Keratinocyte (primary cell): Measurements from ENCODE around the gene TRIM3. TPM values are rescaled to one million over a fixed set of nuclear protein-coding genes. Genes with fewer than 3 reads are reported as not detected.
A peak's percentile ranks its signal among the peaks of the same experiment; 100 is the strongest.

Source experiments
- DNase-seq: peaks from one replicate; pipeline ENCODE4 v3.0.0-alpha.2; 2011; ENCODE audit warnings: low read depth, missing footprints, low spot score
- FAIRE-seq: peaks from 2 replicates; lab custom pipeline; 2011; peaks lifted over from hg19 to GRCh38; lab: Jason Lieb, UNC
- H2AFZ ChIP-seq: 2 replicates; pipeline ENCODE4 v1.6.0; 2012; ENCODE audit warnings: low read length, control low read depth, inconsistent platforms; ENCODE audit not compliant: control insufficient read depth
- H3K27ac ChIP-seq: 2 replicates; pipeline ENCODE4 v1.5.1; 2011; ENCODE audit warnings: low read length; ENCODE audit not compliant: control insufficient read depth, insufficient read depth
- H3K27me3 ChIP-seq: 3 replicates; pipeline ENCODE4 v1.6.0; 2011; ENCODE audit warnings: low read length; ENCODE audit not compliant: control insufficient read depth, insufficient read depth; ENCODE audit errors: extremely low read depth
- H3K36me3 ChIP-seq, 2 experiments: 2 replicates in 1 of 2; 3 replicates in 1 of 2; pipeline ENCODE4 v1.5.1; 2011; ENCODE audit warnings: low read length in 2 of 2, mild to moderate bottlenecking in 1 of 2; ENCODE audit not compliant: control insufficient read depth in 2 of 2, insufficient read depth in 2 of 2; ENCODE audit errors: extremely low read depth in 1 of 2
- H3K4me1 ChIP-seq: 3 replicates; pipeline ENCODE4 v1.5.1; 2011; ENCODE audit warnings: low read length; ENCODE audit not compliant: control insufficient read depth, insufficient read depth; ENCODE audit errors: extremely low read depth
- H3K4me2 ChIP-seq: 3 replicates; pipeline ENCODE4 v1.6.0; 2011; ENCODE audit warnings: low read depth, low read length; ENCODE audit not compliant: control insufficient read depth, insufficient read depth; ENCODE audit errors: extremely low read depth
- H3K4me3 ChIP-seq, 3 experiments: fragments of 200-600 bp in 1 of 3; sonication (generic) in 1 of 3; 2 replicates in 2 of 3; 3 replicates in 1 of 3; pipeline ENCODE4 v1.5.1; 2011 to 2016; ENCODE audit warnings: low read length in 3 of 3, mild to moderate bottlenecking in 3 of 3, control low read depth in 2 of 3, inconsistent platforms in 1 of 3, low read depth in 1 of 3, mixed read lengths in 1 of 3, mixed run types in 1 of 3, moderate library complexity in 1 of 3; ENCODE audit not compliant: control insufficient read depth in 2 of 3, insufficient read depth in 2 of 3; ENCODE audit errors: extremely low read depth in 1 of 3
- H3K79me2 ChIP-seq: 2 replicates; pipeline ENCODE4 v1.6.0; 2012; ENCODE audit warnings: low read length; ENCODE audit not compliant: control insufficient read depth, insufficient read depth
- H3K9ac ChIP-seq: 3 replicates; pipeline ENCODE4 v1.6.0; 2011; ENCODE audit warnings: low read length; ENCODE audit not compliant: control insufficient read depth, insufficient read depth; ENCODE audit errors: extremely low read depth
- H3K9me1 ChIP-seq: 3 replicates; pipeline ENCODE4 v1.6.0; 2011; ENCODE audit warnings: low read length; ENCODE audit not compliant: control insufficient read depth, insufficient read depth; ENCODE audit errors: extremely low read depth
- H3K9me3 ChIP-seq: 2 replicates; pipeline ENCODE4 v1.5.1; 2012; ENCODE audit warnings: low read depth, low read length; ENCODE audit not compliant: control insufficient read depth
- H4K20me1 ChIP-seq: 3 replicates; pipeline ENCODE4 v1.6.0; 2011; ENCODE audit warnings: low read length; ENCODE audit not compliant: control insufficient read depth, insufficient read depth; ENCODE audit errors: extremely low read depth
- EZH2 ChIP-seq: IDR thresholded peaks from one replicate; pipeline ENCODE4 v1.6.1; 2012; ENCODE audit warnings: inconsistent platforms, mild to moderate bottlenecking, low read length, moderate library complexity
- dilution Hi-C: fragments of 300-500 bp; cut with MboI; formaldehyde crosslinking; loops from one replicate; pipeline ENCODE4 v1.7.0; 2020; ENCODE audit warnings: low sequenced_read_pairs; ENCODE audit not compliant: extremely low pct_ligation_motif_present
- polyA plus RNA-seq, 5 experiments: library from polyadenylated mRNA; depleted of rRNA in 3 of 5; stranded (reverse) in 3 of 5; stranded (forward) in 1 of 5; unstranded in 1 of 5; fragments of >200 nt; gene quantifications; 1 replicate in 1 of 5; 2 replicates in 3 of 5; 3 replicates in 1 of 5; pipeline versions ENCODE4 v1.2.1 to v1.2.3, GENCODE V29; 2011 to 2012; ENCODE audit warnings: missing spikeins in 2 of 5, low read depth in 1 of 5, low replicate concordance in 1 of 5
- TF ChIP-seq, protein P1 (sequence below), 3 experiments: IDR thresholded peaks in 1 of 3; conservative IDR thresholded peaks in 1 of 3; optimal IDR thresholded peaks in 1 of 3; 2 replicates in 2 of 3; 3 replicates in 1 of 3; pipeline versions ENCODE3 to v1.5.1; 2011; ENCODE audit warnings: low read length in 3 of 3, mild to moderate bottlenecking in 3 of 3, moderate library complexity in 2 of 3, control low read depth in 1 of 3, inconsistent platforms in 1 of 3; ENCODE audit not compliant: insufficient read depth in 2 of 3; ENCODE audit errors: extremely low read depth in 1 of 3

The TRIM3 gene
- polyA plus RNA-seq, 1 donor (not counting 4 experiments of a cell fraction or from before 2014, with no cell fraction given), result 10.3 TPM

DNA sequence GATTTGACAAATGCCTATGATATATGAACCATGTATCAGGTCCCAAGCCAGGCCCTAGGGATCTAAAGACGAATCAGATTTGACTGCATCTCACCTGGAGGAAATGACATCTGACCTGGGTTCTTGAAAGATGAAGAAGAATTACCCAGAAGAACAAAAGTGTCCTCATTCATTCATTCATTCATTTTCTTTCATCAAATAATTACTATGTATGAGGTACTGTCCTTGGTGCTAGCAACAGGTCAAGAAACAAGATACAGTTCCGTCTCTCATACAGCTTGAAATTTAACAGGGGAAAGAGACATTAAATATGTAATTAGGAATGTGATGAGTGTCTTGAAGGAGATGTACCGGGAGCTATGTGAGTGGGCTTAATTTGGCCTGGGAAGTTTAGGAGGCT lies 53.1 kb downstream of the TRIM3 start:
- Histone ChIP-seq H3K9me3 (no peaks in the 10 kb centered on the region), H3K9ac (no peak overlapping the region), H3K9me1 (no peaks in the 10 kb centered on the region), H3K4me2 (no peak overlapping the region), H4K20me1 (no peaks in the 10 kb centered on the region), H3K4me3 (no peak overlapping the region), H3K79me2 (no peaks in the 10 kb centered on the region), H3K4me1 (peaks cover 7% of the 10 kb centered on the region), H2AFZ (no peak overlapping the region), H3K27ac (no peak overlapping the region), H3K27me3 (peaks cover 16% of the 10 kb centered on the region), H3K36me3 (no peaks in the 10 kb centered on the region)
- no peak for FAIRE-seq
- dilution Hi-C loops, result no loop called here
- DNase-seq, result no peak
- TF ChIP-seq EZH2, result no peak
- TF ChIP-seq, protein P1, sequence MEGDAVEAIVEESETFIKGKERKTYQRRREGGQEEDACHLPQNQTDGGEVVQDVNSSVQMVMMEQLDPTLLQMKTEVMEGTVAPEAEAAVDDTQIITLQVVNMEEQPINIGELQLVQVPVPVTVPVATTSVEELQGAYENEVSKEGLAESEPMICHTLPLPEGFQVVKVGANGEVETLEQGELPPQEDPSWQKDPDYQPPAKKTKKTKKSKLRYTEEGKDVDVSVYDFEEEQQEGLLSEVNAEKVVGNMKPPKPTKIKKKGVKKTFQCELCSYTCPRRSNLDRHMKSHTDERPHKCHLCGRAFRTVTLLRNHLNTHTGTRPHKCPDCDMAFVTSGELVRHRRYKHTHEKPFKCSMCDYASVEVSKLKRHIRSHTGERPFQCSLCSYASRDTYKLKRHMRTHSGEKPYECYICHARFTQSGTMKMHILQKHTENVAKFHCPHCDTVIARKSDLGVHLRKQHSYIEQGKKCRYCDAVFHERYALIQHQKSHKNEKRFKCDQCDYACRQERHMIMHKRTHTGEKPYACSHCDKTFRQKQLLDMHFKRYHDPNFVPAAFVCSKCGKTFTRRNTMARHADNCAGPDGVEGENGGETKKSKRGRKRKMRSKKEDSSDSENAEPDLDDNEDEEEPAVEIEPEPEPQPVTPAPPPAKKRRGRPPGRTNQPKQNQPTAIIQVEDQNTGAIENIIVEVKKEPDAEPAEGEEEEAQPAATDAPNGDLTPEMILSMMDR (optimal IDR thresholded peaks at IDR 0.05 in 1 of 3, IDR thresholded peaks at IDR 0.05 in 1 of 3, conservative IDR thresholded peaks at IDR 0.05 in 1 of 3; ENCODE audit: extremely low read depth in 1 of 3, insufficient read depth in 2 of 3, low read length in 3 of 3), result no peak

DNA sequence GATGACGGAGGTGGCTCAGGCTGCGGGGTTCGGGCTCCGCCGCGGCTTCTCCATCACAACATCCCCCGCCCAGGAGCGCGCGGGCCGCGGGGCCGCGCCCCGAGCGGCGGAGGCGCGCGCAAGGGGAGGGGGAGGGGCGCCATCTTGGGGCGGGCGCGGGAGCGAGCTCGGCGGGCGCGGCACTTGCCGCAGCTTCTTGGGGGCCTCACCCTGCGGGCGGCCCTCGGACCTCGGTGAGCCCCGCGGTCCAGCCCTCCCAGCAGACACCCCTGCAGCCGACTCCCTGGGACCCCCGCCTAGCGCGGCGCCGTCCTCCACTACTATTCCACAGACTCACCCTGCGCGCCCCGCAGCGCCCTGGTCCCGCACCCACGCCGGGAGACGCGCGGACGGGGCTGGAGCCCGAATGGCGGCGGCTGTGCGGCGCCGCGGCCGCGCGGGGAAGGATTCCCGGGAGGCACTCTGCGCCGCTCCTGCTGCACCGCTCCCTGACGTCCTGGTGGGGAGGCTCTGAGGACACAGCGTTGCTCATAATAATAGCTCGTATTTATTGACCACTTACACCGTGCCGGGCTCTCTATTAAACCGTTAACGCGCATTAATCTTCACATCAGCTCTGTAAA lies 54.6 kb downstream of the TRIM3 start, which contains the start of gene APBB1:
APBB1 (minus strand) TSS at position 86 of the 623 bp plus-strand sequence. CDS start 7,747 bp downstream, outside the sequence.
- dilution Hi-C loops, result no loop called here
- H3K9me3 ChIP-seq, result no peaks in the 10 kb centered on the region
- H3K4me3 ChIP-seq, result peak within 1 kb of the TSS; percentile 56 to 74 (median 68)
- TF ChIP-seq, protein P1 (optimal IDR thresholded peaks at IDR 0.05 in 1 of 3, IDR thresholded peaks at IDR 0.05 in 1 of 3, conservative IDR thresholded peaks at IDR 0.05 in 1 of 3; ENCODE audit: extremely low read depth in 1 of 3, insufficient read depth in 2 of 3, low read length in 3 of 3), result peak in 1 of 3 experiments; percentile 34
- no peak for TF ChIP-seq EZH2
- no peaks in the 10 kb centered on the region for H3K79me2 ChIP-seq
- H2AFZ ChIP-seq, result peak within 1 kb of the TSS; percentile 75
- H3K9ac ChIP-seq, result peak within 1 kb of the TSS; percentile 56
- DNase-seq, result no peak
- H3K9me1 ChIP-seq, result no peaks in the 10 kb centered on the region
- H3K36me3 ChIP-seq, result no peaks in the 10 kb centered on the region
- H3K27me3 ChIP-seq, result peaks cover 16% of the 10 kb centered on the region
- no peaks in the 10 kb centered on the region for H4K20me1 ChIP-seq
- no peak for FAIRE-seq
- no peak within 1 kb of the TSS for H3K27ac ChIP-seq
- H3K4me2 ChIP-seq, result peak within 1 kb of the TSS; percentile 90
- peaks cover 7% of the 10 kb centered on the region for H3K4me1 ChIP-seq
